Hepatocyte (in vitro differentiated cells): ENCODE measurements around the gene RNF13. TPM values are rescaled to one million over a fixed set of nuclear protein-coding genes. Genes with fewer than 3 reads are reported as not detected.
"Not testable (repeated sequence)": the region's sequence is repeated elsewhere in the genome, so short reads cannot be mapped to it uniquely, and the experiment has no call there.

Experiments
- DNase-seq: peaks from one replicate; pipeline ENCODE4 v3.0.0-alpha.2; 2016; ENCODE audit warnings: low spot score
- H2AFZ ChIP-seq: fragments of 200-600 bp; sonication (generic); 2 replicates; pipeline ENCODE4 v1.6.0; 2016; ENCODE audit warnings: antibody characterized with exemption, mild to moderate bottlenecking
- H3K27ac ChIP-seq: fragments of 200-600 bp; sonication (generic); 2 replicates; pipeline ENCODE4 v1.5.1; 2016; ENCODE audit warnings: mild to moderate bottlenecking
- H3K27me3 ChIP-seq: fragments of 200-600 bp; sonication (generic); 2 replicates; pipeline ENCODE4 v1.6.1; 2016
- H3K36me3 ChIP-seq: fragments of 200-600 bp; sonication (generic); replicated peaks from 2 replicates; pipeline ENCODE4 v1.5.1; 2016; ENCODE audit warnings: low read depth; ENCODE audit not compliant: insufficient read depth
- H3K4me1 ChIP-seq: fragments of 200-600 bp; sonication (generic); 2 replicates; pipeline ENCODE4 v1.5.1; 2016; ENCODE audit warnings: mild to moderate bottlenecking, moderate library complexity; ENCODE audit not compliant: insufficient read depth
- H3K4me2 ChIP-seq: fragments of 200-600 bp; sonication (generic); 2 replicates; pipeline ENCODE4 v1.6.0; 2016
- H3K4me3 ChIP-seq: fragments of 200-600 bp; sonication (generic); 2 replicates; pipeline ENCODE4 v1.5.1; 2016; ENCODE audit warnings: mild to moderate bottlenecking
- H3K79me2 ChIP-seq: fragments of 200-600 bp; sonication (generic); 2 replicates; pipeline ENCODE4 v1.6.0; 2017; ENCODE audit warnings: mild to moderate bottlenecking
- H3K9me2 ChIP-seq: fragments of 200-600 bp; sonication (generic); replicated peaks from 2 replicates; pipeline ENCODE4 v1.6.0; 2017; ENCODE audit warnings: mild to moderate bottlenecking; ENCODE audit not compliant: insufficient read depth
- H3K9me3 ChIP-seq: fragments of 200-600 bp; sonication (generic); 2 replicates; pipeline ENCODE4 v1.5.1; 2016; ENCODE audit warnings: low read depth, mild to moderate bottlenecking
- H4K20me1 ChIP-seq: fragments of 200-600 bp; sonication (generic); 2 replicates; pipeline ENCODE4 v1.6.0; 2016; ENCODE audit warnings: mild to moderate bottlenecking; ENCODE audit not compliant: insufficient read depth, poor library complexity, severe bottlenecking
- CTCF ChIP-seq: fragments of 200-600 bp; sonication (generic); IDR thresholded peaks from 2 replicates; pipeline ENCODE4 v1.5.1; 2016; ENCODE audit warnings: antibody characterized with exemption, mild to moderate bottlenecking; ENCODE audit not compliant: poor library complexity
- EZH2 ChIP-seq: fragments of 200-600 bp; sonication (generic); IDR thresholded peaks from 2 replicates; pipeline ENCODE4 v1.6.1; 2016; ENCODE audit warnings: antibody characterized with exemption, mild to moderate bottlenecking, borderline replicate concordance
- EZH2phosphoT487 ChIP-seq: fragments of 200-600 bp; sonication (generic); IDR thresholded peaks from one replicate; pipeline ENCODE4 v1.6.1; 2018; ENCODE audit warnings: antibody characterized with exemption, mild to moderate bottlenecking, low read depth, moderate library complexity; ENCODE audit not compliant: unreplicated experiment, severe bottlenecking
- WGBS: methylation state at CpG from one replicate; pipeline ENCODE4 v1.1.6; 2016; ENCODE audit warnings: low lambda C conversion rate; ENCODE audit errors: missing lambda C conversion rate; 5-methylcytosine and 5-hydroxymethylcytosine counted together
- polyA plus RNA-seq: library from polyadenylated mRNA; unstranded; fragments of >200 nt; fragmentation: Nextera tagmentation; extraction: Ambion mirVana; gene quantifications from 2 replicates; pipeline ENCODE4 v1.2.1, GENCODE V29; 2016
- total RNA-seq: library from RNA; depleted of rRNA; stranded (reverse); fragments of >200 nt; gene quantifications from 2 replicates; pipeline ENCODE4 v1.2.3, GENCODE V29; 2014

RNF13 gene
- total and polyA plus RNA-seq, 2 experiments from 2014 or later = 66.1 to 81.0 TPM

DNA sequence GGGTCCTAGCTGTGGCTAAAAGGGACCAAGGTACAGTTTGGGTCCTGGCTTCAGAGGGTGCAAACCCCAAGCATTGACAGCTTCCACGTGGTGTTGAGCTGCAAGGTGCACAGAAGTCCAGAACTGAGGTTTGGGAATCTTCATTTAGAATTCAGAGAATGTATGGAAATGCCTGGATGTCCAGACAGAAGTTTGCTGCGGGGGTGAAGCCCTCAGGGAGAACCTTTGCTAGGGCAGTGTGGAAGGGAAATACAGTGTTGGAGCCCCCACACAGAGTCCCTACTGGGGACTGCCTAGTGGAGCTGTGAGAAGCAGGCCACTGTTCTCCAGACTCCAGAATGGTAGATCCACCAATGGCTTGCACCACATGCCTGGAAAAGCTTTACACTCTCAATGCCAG, 17.9 kb downstream of the RNF13 start:
- TF ChIP-seq EZH2 (no peak), CTCF (no peak), EZH2phosphoT487 (no peak)
- WGBS = 94% methylated on average over 2 of the region's 2 CpGs
- H3K9me2 ChIP-seq = no peaks in the 10 kb centered on the region
- no peaks in the 10 kb centered on the region for H3K27me3 ChIP-seq
- no peak overlapping the region for H3K4me2 ChIP-seq
- H2AFZ ChIP-seq = no peak overlapping the region
- no peak overlapping the region for H3K27ac ChIP-seq
- peaks cover 87% of the 10 kb centered on the region for H3K79me2 ChIP-seq
- H3K4me1 ChIP-seq = no peaks in the 10 kb centered on the region
- H4K20me1 ChIP-seq = peaks cover 3% of the 10 kb centered on the region
- DNase-seq = no peak
- no peaks in the 10 kb centered on the region for H3K36me3 ChIP-seq
- H3K9me3 ChIP-seq = peaks cover 14% of the 10 kb centered on the region
- H3K4me3 ChIP-seq = no peak overlapping the region

DNA sequence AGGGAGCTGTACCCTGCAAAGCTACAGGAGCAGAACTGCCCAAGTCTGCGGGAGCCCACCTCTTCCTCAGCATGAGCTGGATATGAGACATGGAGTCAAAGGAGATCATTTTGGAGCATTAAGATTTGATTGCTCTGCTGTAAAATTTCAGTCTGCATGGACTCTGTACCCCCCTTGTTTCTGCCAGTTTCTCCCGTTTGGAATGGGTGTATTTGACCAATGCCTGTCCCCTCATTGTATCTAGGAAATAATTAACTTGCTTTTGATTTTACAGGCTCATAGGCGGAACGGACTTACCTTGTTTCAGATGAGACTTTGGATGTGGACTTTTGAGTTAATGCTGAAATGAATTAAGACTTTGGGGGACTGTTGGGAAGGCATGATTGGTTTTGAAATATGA, 18.3 kb downstream of the RNF13 start:
- H4K20me1 ChIP-seq = peaks cover 3% of the 10 kb centered on the region
- no peaks in the 10 kb centered on the region for H3K4me1 ChIP-seq
- TF ChIP-seq EZH2phosphoT487 (no peak), EZH2 (no peak), CTCF (no peak)
- no peaks in the 10 kb centered on the region for H3K9me2 ChIP-seq
- peaks cover 86% of the 10 kb centered on the region for H3K79me2 ChIP-seq
- no peak overlapping the region for H3K4me3 ChIP-seq
- no peaks in the 10 kb centered on the region for H3K36me3 ChIP-seq
- no peak overlapping the region for H2AFZ ChIP-seq
- DNase-seq = no peak
- H3K9me3 ChIP-seq = peaks cover 14% of the 10 kb centered on the region
- no peaks in the 10 kb centered on the region for H3K27me3 ChIP-seq
- no peak overlapping the region for H3K4me2 ChIP-seq
- H3K27ac ChIP-seq = no peak overlapping the region
- WGBS = 87% methylated on average over 4 of the region's 4 CpGs

GRCh38 chr3:149832086-149832485, 19.1 kb downstream of the RNF13 start:
- H3K36me3 ChIP-seq = no peaks in the 10 kb centered on the region
- no peak overlapping the region for H3K4me2 ChIP-seq
- H2AFZ ChIP-seq = no peak overlapping the region
- no peak overlapping the region for H3K4me3 ChIP-seq
- H3K9me2 ChIP-seq = no peaks in the 10 kb centered on the region
- no peaks in the 10 kb centered on the region for H3K27me3 ChIP-seq
- TF ChIP-seq EZH2phosphoT487 = no peak
- DNase-seq = no peak
- peaks cover 3% of the 10 kb centered on the region for H4K20me1 ChIP-seq
- 100% methylated on average over 1 of the region's 1 CpG for WGBS
- H3K27ac ChIP-seq = no peak overlapping the region
- peaks cover 14% of the 10 kb centered on the region for H3K9me3 ChIP-seq
- H3K4me1 ChIP-seq = no peaks in the 10 kb centered on the region
- H3K79me2 ChIP-seq = peaks cover 83% of the 10 kb centered on the region

GRCh38 chr3:149833241-149833640, 20.2 kb downstream of the RNF13 start:
- Histone ChIP-seq H2AFZ (no peak overlapping the region), H3K27me3 (no peaks in the 10 kb centered on the region), H4K20me1 (peaks cover 3% of the 10 kb centered on the region), H3K9me3 (peaks cover 14% of the 10 kb centered on the region), H3K27ac (no peak overlapping the region), H3K79me2 (peaks cover 75% of the 10 kb centered on the region), H3K4me2 (no peak overlapping the region), H3K4me3 (no peak overlapping the region), H3K4me1 (no peaks in the 10 kb centered on the region), H3K36me3 (no peaks in the 10 kb centered on the region), H3K9me2 (no peaks in the 10 kb centered on the region)
- TF ChIP-seq EZH2phosphoT487 (no peak), CTCF (no peak), EZH2 (no peak)
- DNase-seq = no peak
- 91% methylated on average over 2 of the region's 2 CpGs for WGBS

- not testable (repeated sequence) for H3K4me1 ChIP-seq, H3K27me3 ChIP-seq
- peaks cover 72% of the 10 kb centered on the region for H3K79me2 ChIP-seq
Observed at GRCh38 chr3:149838491-149838890, 25.5 kb downstream of the RNF13 start.

GRCh38 chr3:149839469-149839868, 26.5 kb downstream of the RNF13 start:
- WGBS = 95% methylated on average over 3 of the region's 3 CpGs
- H3K79me2 ChIP-seq = peaks cover 63% of the 10 kb centered on the region
- not testable (repeated sequence) for H2AFZ ChIP-seq

More at GRCh38 chr3:149838491-149838890, 25.5 kb downstream of the RNF13 start:
- not testable (repeated sequence) for H3K27ac ChIP-seq, H4K20me1 ChIP-seq, H3K9me2 ChIP-seq, H3K36me3 ChIP-seq, H2AFZ ChIP-seq, H3K4me3 ChIP-seq, H3K4me2 ChIP-seq, DNase-seq
- WGBS = 87% methylated on average over 3 of the region's 3 CpGs
- H3K9me3 ChIP-seq = peaks cover 10% of the 10 kb centered on the region

More at GRCh38 chr3:149839469-149839868, 26.5 kb downstream of the RNF13 start:
- not testable (repeated sequence) for DNase-seq, H3K9me3 ChIP-seq, H3K4me1 ChIP-seq, H4K20me1 ChIP-seq, H3K36me3 ChIP-seq, H3K27me3 ChIP-seq, H3K4me3 ChIP-seq, H3K9me2 ChIP-seq, H3K4me2 ChIP-seq, H3K27ac ChIP-seq
